Measurements from ENCODE around the gene TUBGCP4. TPM values are rescaled to one million over a fixed set of nuclear protein-coding genes. Genes with fewer than 3 reads are reported as not detected.

The TUBGCP4 gene
- total RNA-seq, 1 experiment from 2014 or later: 31.9 TPM

DNA sequence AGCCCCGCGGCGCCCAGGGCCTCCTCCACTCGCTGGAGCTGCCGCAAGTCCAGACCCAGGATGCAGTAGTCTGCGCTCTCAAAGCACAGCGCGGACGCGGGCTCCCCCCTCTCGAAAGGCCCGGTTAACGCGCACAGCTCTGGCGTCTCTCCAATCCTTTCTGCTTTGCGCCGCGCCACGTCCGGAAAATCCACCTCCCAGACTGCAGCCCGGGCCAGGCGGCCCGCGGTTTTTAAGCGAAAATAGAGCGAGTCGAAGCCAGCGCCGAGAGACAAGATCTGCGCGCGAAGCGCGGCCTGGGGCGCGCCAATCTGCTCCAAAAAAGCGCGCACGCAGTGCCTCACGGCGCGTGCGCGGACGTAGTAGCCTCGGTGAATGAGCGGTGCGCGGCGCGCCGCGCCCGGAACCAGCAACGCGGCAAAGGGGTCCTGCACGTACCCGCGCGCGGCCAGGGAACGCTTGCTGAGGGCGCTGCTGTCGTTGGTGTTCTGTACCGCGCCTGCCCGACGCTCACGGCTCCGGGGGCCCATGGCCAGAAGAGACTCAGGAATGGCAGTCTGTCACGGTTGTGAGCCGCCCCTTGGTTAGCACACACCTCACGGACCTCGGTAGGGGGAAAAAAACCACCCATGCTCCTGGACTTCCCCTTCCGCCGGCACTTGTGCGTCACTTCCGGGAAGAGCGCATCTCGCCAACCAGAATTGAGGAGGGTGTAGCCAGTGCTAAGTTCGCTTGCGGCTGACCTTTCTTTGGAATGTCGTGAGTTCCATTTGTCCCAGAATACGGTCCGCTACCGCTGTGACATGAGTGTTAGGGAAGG, 40.7 kb upstream of the TUBGCP4 start, which contains the start of gene LCMT2:
Gene LCMT2 (minus strand): TSS at position 614 of the 820 bp plus-strand sequence. CDS start 84 bp downstream, at position 530.
- no TSS peak for BruUV-seq (replicated peaks)
- H3K9me3 ChIP-seq (ENCODE audit: control insufficient read depth, insufficient read depth, low read depth, low read length): no peaks in the 10 kb centered on the region
- intact Hi-C loops (cut with micrococcal nuclease; ENCODE audit: unreplicated experiment) (no loop called here), in situ Hi-C loops (cut with HindIII; ENCODE audit: low pct_unique_long_range_greater_than_20kb, low sequenced_read_pairs) (no loop called here)
- DNase-seq (ENCODE audit: low read depth, low spot score): peak; percentile 89
- peak; percentile 98 for ATAC-seq
- TF ChIP-seq, protein P1, sequence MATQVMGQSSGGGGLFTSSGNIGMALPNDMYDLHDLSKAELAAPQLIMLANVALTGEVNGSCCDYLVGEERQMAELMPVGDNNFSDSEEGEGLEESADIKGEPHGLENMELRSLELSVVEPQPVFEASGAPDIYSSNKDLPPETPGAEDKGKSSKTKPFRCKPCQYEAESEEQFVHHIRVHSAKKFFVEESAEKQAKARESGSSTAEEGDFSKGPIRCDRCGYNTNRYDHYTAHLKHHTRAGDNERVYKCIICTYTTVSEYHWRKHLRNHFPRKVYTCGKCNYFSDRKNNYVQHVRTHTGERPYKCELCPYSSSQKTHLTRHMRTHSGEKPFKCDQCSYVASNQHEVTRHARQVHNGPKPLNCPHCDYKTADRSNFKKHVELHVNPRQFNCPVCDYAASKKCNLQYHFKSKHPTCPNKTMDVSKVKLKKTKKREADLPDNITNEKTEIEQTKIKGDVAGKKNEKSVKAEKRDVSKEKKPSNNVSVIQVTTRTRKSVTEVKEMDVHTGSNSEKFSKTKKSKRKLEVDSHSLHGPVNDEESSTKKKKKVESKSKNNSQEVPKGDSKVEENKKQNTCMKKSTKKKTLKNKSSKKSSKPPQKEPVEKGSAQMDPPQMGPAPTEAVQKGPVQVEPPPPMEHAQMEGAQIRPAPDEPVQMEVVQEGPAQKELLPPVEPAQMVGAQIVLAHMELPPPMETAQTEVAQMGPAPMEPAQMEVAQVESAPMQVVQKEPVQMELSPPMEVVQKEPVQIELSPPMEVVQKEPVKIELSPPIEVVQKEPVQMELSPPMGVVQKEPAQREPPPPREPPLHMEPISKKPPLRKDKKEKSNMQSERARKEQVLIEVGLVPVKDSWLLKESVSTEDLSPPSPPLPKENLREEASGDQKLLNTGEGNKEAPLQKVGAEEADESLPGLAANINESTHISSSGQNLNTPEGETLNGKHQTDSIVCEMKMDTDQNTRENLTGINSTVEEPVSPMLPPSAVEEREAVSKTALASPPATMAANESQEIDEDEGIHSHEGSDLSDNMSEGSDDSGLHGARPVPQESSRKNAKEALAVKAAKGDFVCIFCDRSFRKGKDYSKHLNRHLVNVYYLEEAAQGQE (IDR thresholded peaks at IDR 0.05; ENCODE audit: insufficient read depth in 1 of 2, low read depth in 2 of 2, low read length in 1 of 2): no peak
- TF ChIP-seq POLR2AphosphoS5 (IDR thresholded peaks at IDR 0.05; ENCODE audit: low read depth, low read length) (peak; percentile 96), TCF7L2 (IDR thresholded peaks at IDR 0.05; ENCODE audit: low read depth, low read length) (no peak), SIN3A (IDR thresholded peaks at IDR 0.05; ENCODE audit: borderline replicate concordance, insufficient read depth, low read depth, low read length) (peak; percentile 87; the same call in 1 of the 2 replicates)
- TF ChIP-seq, protein P2, sequence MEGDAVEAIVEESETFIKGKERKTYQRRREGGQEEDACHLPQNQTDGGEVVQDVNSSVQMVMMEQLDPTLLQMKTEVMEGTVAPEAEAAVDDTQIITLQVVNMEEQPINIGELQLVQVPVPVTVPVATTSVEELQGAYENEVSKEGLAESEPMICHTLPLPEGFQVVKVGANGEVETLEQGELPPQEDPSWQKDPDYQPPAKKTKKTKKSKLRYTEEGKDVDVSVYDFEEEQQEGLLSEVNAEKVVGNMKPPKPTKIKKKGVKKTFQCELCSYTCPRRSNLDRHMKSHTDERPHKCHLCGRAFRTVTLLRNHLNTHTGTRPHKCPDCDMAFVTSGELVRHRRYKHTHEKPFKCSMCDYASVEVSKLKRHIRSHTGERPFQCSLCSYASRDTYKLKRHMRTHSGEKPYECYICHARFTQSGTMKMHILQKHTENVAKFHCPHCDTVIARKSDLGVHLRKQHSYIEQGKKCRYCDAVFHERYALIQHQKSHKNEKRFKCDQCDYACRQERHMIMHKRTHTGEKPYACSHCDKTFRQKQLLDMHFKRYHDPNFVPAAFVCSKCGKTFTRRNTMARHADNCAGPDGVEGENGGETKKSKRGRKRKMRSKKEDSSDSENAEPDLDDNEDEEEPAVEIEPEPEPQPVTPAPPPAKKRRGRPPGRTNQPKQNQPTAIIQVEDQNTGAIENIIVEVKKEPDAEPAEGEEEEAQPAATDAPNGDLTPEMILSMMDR (IDR thresholded peaks at IDR 0.05): no peak
- no peaks in the 10 kb centered on the region for H3K27me3 ChIP-seq (ENCODE audit: control insufficient read depth, insufficient read depth, low read length)
- peaks cover 17% of the 10 kb centered on the region for H3K4me1 ChIP-seq (ENCODE audit: control insufficient read depth, insufficient read depth, low read length)
- H3K36me3 ChIP-seq (ENCODE audit: control insufficient read depth, insufficient read depth, low read length): no peaks in the 10 kb centered on the region
- CTCF ChIA-PET: no interaction called here
- peak within 1 kb of the TSS; percentile 79 to 98 for H3K4me3 ChIP-seq (ENCODE audit: low read depth in 2 of 2, low read length in 2 of 2)
- H3K27ac ChIP-seq (ENCODE audit: low read length): peak within 1 kb of the TSS; percentile 98
- POLR2A ChIA-PET: no interaction called here

DNA sequence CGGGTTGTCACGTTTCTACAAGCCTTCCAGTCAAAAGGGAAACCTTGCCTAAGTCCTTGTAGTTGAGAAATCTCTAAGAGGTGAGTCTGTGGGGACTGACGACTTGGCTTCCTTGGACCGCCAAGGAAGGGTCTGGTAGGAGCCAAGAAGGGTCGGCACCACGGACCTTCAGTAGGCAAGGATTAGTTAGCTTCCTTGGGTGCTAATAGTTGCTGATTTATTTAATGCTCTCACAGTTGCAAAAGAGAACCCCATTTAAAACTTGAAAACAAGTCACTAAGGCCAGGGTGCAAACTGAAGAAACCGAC, 40.2 kb upstream of the TUBGCP4 start:
- H3K27ac ChIP-seq (ENCODE audit: low read length): peak overlapping the region; percentile 98
- in situ Hi-C loops (cut with HindIII; ENCODE audit: low pct_unique_long_range_greater_than_20kb, low sequenced_read_pairs): no loop called here
- H3K27me3 ChIP-seq (ENCODE audit: control insufficient read depth, insufficient read depth, low read length): no peaks in the 10 kb centered on the region
- intact Hi-C loops (cut with micrococcal nuclease; ENCODE audit: unreplicated experiment): no loop called here
- peaks cover 17% of the 10 kb centered on the region for H3K4me1 ChIP-seq (ENCODE audit: control insufficient read depth, insufficient read depth, low read length)
- ATAC-seq: peak; percentile 33
- DNase-seq (ENCODE audit: low read depth, low spot score): no peak
- H3K4me3 ChIP-seq (ENCODE audit: low read depth in 2 of 2, low read length in 2 of 2): peak overlapping the region; percentile 79 to 98
- no peaks in the 10 kb centered on the region for H3K36me3 ChIP-seq (ENCODE audit: control insufficient read depth, insufficient read depth, low read length)
- ChIA-PET POLR2A (no interaction called here), CTCF (no interaction called here)
- TF ChIP-seq SIN3A (IDR thresholded peaks at IDR 0.05; ENCODE audit: borderline replicate concordance, insufficient read depth, low read depth, low read length) (no peak), TCF7L2 (IDR thresholded peaks at IDR 0.05; ENCODE audit: low read depth, low read length) (no peak), POLR2AphosphoS5 (IDR thresholded peaks at IDR 0.05; ENCODE audit: low read depth, low read length) (no peak; the same call in 1 of the 2 replicates)
- TF ChIP-seq, protein P2 (IDR thresholded peaks at IDR 0.05): no peak
- TF ChIP-seq, protein P1 (IDR thresholded peaks at IDR 0.05; ENCODE audit: insufficient read depth in 1 of 2, low read depth in 2 of 2, low read length in 1 of 2): no peak
- TSS peak; percentile 96 for BruUV-seq (replicated peaks)
- H3K9me3 ChIP-seq (ENCODE audit: control insufficient read depth, insufficient read depth, low read depth, low read length): no peaks in the 10 kb centered on the region

Measured in Panc1 (cell line).